ENCODE measurements around the gene WNK2. TPM values are rescaled to one million over a fixed set of nuclear protein-coding genes. Genes with fewer than 3 reads are reported as not detected.
"Not testable (repeated sequence)": the region's sequence is repeated elsewhere in the genome, so short reads cannot be mapped to it uniquely, and the experiment has no call there.

WNK2 gene
- total RNA-seq, 1 donor from 2014 or later: 336 TPM

- Mint-ChIP-seq H3K27ac (ENCODE audit: unreplicated experiment) (no peak overlapping the region), H3K27me3 (ENCODE audit: unreplicated experiment) (peaks cover 5% of the 10 kb centered on the region), H3K4me1 (ENCODE audit: low read depth, unreplicated experiment) (peaks cover 6% of the 10 kb centered on the region), H3K9me3 (ENCODE audit: unreplicated experiment) (peaks cover 7% of the 10 kb centered on the region), H3K36me3 (ENCODE audit: unreplicated experiment) (no peaks in the 10 kb centered on the region), H3K4me3 (ENCODE audit: unreplicated experiment) (no peak overlapping the region)
- no peak for DNase-seq
- TF ChIP-seq CTCF (IDR thresholded peaks at IDR 0.05; ENCODE audit: partially characterized antibody, unreplicated experiment): no peak
These were observed 145.8 kb downstream of the WNK2 start for GRCh38 chr9:93329629-93330280.

- H3K36me3 Mint-ChIP-seq (ENCODE audit: unreplicated experiment): peaks cover 4% of the 10 kb centered on the region
- H3K27me3 Mint-ChIP-seq (ENCODE audit: unreplicated experiment): no peaks in the 10 kb centered on the region
- DNase-seq: no peak
- no peak overlapping the region for H3K27ac Mint-ChIP-seq (ENCODE audit: unreplicated experiment)
- no peak overlapping the region for H3K4me3 Mint-ChIP-seq (ENCODE audit: unreplicated experiment)
- peaks cover 2% of the 10 kb centered on the region for H3K9me3 Mint-ChIP-seq (ENCODE audit: unreplicated experiment)
- TF ChIP-seq CTCF (IDR thresholded peaks at IDR 0.05; ENCODE audit: partially characterized antibody, unreplicated experiment): no peak
- no peaks in the 10 kb centered on the region for H3K4me1 Mint-ChIP-seq (ENCODE audit: low read depth, unreplicated experiment)
These were observed 148.4 kb downstream of the WNK2 start for GRCh38 chr9:93332317-93332716.

GRCh38 chr9:93336720-93337119 lies 152.8 kb downstream of the WNK2 start:
- no peak for TF ChIP-seq CTCF (IDR thresholded peaks at IDR 0.05; ENCODE audit: partially characterized antibody, unreplicated experiment)
- Mint-ChIP-seq H3K4me1 (ENCODE audit: low read depth, unreplicated experiment) (no peaks in the 10 kb centered on the region), H3K27me3 (ENCODE audit: unreplicated experiment) (no peaks in the 10 kb centered on the region), H3K36me3 (ENCODE audit: unreplicated experiment) (peaks cover 25% of the 10 kb centered on the region), H3K4me3 (ENCODE audit: unreplicated experiment) (no peak overlapping the region), H3K9me3 (ENCODE audit: unreplicated experiment) (peaks cover 15% of the 10 kb centered on the region), H3K27ac (ENCODE audit: unreplicated experiment) (no peak overlapping the region)
- DNase-seq: no peak

DNA sequence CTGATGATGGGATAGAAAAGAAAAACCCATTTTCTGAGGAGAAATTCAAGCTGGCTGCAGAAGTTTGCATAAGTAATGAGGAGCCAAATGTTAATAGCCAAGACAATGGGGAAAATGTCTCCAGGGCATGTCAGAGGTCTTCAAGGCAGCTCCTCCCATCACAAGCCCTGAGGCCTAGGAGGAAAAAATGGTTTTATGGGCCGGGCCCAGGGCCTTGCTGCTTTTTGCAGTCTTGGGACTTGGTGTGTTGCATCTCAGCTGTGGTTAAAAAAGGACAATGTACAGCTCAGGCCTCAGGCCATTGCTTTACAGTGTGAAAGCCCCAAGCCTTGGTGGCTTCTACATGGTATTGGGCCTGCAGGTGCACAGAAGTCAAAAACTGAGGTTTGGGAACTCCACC lies 154.3 kb downstream of the WNK2 start:
- not testable (repeated sequence) for DNase-seq; H3K27me3 Mint-ChIP-seq (ENCODE audit: unreplicated experiment); H3K4me3 Mint-ChIP-seq (ENCODE audit: unreplicated experiment); H3K27ac Mint-ChIP-seq (ENCODE audit: unreplicated experiment); H3K4me1 Mint-ChIP-seq (ENCODE audit: low read depth, unreplicated experiment)
- H3K9me3 Mint-ChIP-seq (ENCODE audit: unreplicated experiment): peaks cover 21% of the 10 kb centered on the region
- peaks cover 25% of the 10 kb centered on the region for H3K36me3 Mint-ChIP-seq (ENCODE audit: unreplicated experiment)

GRCh38 chr9:93340091-93340490 lies 156.2 kb downstream of the WNK2 start:
- Mint-ChIP-seq H3K4me3 (ENCODE audit: unreplicated experiment) (no peak overlapping the region), H3K9me3 (ENCODE audit: unreplicated experiment) (peaks cover 21% of the 10 kb centered on the region), H3K4me1 (ENCODE audit: low read depth, unreplicated experiment) (peaks cover 4% of the 10 kb centered on the region), H3K36me3 (ENCODE audit: unreplicated experiment) (peaks cover 25% of the 10 kb centered on the region), H3K27me3 (ENCODE audit: unreplicated experiment) (no peaks in the 10 kb centered on the region), H3K27ac (ENCODE audit: unreplicated experiment) (no peak overlapping the region)
- no peak for DNase-seq
- no peak for TF ChIP-seq CTCF (IDR thresholded peaks at IDR 0.05; ENCODE audit: partially characterized antibody, unreplicated experiment)

DNA sequence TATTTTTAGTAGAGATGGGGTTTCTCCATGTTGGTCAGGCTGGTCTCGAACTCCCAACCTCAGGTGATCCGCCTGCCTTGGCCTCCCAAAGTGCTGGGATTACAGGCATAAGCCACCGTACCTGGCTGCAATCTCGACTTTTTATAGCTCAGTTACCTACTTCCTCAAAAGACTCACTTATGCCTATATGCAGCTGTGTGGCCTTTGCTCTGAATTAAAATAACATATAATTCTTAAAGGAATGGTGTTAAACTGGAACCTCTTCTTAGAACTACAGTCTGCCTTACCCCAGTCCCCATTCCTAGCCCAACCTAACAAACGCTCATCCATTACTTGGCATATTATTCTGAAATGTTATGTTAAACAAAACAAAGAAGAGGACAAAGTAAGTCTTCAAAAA lies 157.9 kb downstream of the WNK2 start:
- H3K4me3 Mint-ChIP-seq (ENCODE audit: unreplicated experiment); DNase-seq; H3K27ac Mint-ChIP-seq (ENCODE audit: unreplicated experiment); H3K27me3 Mint-ChIP-seq (ENCODE audit: unreplicated experiment); H3K4me1 Mint-ChIP-seq (ENCODE audit: low read depth, unreplicated experiment): not testable (repeated sequence)
- Mint-ChIP-seq H3K9me3 (ENCODE audit: unreplicated experiment) (peaks cover 25% of the 10 kb centered on the region), H3K36me3 (ENCODE audit: unreplicated experiment) (peaks cover 25% of the 10 kb centered on the region)

DNA sequence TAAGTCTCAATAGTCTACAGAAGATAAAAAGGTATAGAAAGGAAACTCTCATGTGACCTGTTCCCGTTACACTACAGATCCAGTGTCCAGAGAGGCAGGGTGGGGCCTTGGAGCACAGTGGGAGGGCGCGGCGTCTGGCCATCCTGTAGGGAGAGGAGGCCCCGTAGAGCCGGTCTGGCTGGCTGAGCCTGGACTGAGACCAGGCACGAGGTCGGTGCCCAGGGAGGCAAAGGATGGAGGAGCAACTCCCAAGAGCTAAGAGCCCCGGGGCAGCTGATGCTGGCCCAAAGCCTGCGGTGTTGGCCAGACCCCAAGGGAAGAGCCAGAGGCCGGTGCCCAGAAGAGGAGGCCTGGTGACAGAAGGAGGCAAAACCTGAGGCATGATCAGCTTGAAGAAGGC lies 158.5 kb downstream of the WNK2 start:
- peaks cover 23% of the 10 kb centered on the region for H3K9me3 Mint-ChIP-seq (ENCODE audit: unreplicated experiment)
- peaks cover 20% of the 10 kb centered on the region for H3K36me3 Mint-ChIP-seq (ENCODE audit: unreplicated experiment)
- not testable (repeated sequence) for H3K27me3 Mint-ChIP-seq (ENCODE audit: unreplicated experiment); DNase-seq; H3K27ac Mint-ChIP-seq (ENCODE audit: unreplicated experiment); H3K4me3 Mint-ChIP-seq (ENCODE audit: unreplicated experiment); H3K4me1 Mint-ChIP-seq (ENCODE audit: low read depth, unreplicated experiment)
